Hair follicular keratinocyte (primary cell): ENCODE data around the gene TEX54. TPM values are rescaled to one million over a fixed set of nuclear protein-coding genes. Genes with fewer than 3 reads are reported as not detected.

Source experiments
- total RNA-seq: library from RNA; depleted of rRNA; stranded (reverse); fragments of >200 nt; gene quantifications from 2 replicates; pipeline ENCODE4 v1.2.3, GENCODE V29; 2015

TEX54 gene
- total RNA-seq: not detected in 2 replicates

DNA sequence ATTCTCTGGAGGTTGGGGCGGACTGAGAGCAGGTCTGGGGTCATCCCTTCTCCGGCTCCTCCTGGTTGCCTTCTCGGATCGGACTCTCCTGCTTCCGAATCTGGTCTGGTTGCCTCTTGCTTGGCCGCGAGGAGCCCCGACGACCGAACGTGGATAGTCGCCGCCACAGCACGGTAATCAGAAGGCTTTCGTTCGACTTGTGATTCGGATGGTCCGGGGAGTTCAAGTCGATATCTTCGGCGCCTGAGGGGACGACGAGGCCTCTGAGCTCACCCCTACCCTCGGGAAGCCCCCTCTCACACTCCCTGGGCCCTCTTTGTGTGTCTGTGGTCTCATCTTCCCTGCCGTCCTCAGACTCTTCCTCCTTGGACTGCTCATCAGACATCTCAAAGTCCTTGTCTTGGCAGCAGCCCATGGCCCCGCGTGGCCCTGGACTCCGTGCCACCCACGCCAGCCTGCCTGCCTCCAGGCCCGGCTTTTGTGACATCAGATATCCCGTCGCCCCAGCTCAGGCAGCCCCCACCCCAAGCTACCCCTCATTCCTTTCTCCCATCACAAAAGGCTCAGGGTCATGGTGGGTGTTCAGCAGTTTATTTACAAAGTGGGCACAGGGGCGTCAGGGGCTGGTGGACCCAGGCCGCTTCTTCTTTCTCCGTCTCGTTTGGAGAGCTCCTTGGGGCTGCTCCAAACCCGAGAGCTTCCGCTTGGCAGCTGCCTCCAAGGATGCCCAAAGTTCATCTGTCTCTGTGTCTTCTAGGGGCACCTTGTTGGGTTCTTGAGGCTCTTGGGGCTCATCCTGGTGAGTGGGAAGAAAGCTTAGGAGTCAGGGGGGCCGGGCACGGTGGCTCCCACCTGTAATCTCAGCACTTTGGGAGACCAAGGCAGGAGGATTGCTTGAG is at the start of gene TEX54:
TEX54 (minus strand) TSS at position 506 of the 899 bp plus-strand sequence.

DNA sequence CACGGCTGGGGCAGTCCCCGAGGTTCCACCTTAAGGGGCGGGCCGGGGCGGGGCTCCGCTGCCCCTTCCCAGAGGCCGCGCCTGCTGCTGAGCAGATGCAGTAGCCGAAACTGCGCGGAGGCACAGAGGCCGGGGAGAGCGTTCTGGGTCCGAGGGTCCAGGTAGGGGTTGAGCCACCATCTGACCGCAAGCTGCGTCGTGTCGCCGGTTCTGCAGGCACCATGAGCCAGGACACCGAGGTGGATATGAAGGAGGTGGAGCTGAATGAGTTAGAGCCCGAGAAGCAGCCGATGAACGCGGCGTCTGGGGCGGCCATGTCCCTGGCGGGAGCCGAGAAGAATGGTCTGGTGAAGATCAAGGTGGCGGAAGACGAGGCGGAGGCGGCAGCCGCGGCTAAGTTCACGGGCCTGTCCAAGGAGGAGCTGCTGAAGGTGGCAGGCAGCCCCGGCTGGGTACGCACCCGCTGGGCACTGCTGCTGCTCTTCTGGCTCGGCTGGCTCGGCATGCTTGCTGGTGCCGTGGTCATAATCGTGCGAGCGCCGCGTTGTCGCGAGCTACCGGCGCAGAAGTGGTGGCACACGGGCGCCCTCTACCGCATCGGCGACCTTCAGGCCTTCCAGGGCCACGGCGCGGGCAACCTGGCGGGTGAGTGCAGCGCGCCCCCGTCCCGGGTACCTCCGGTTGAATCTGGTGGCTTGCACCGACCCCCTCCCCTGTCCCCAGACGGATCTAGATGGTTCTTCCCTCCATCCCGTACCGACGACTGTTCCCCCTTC is 48.4 kb upstream of the TEX54 start, which contains the start of gene SLC3A2:
SLC3A2 (plus strand) TSS at position 94 of the 776 bp plus-strand sequence; CDS start at position 222, 128 bp downstream.

DNA sequence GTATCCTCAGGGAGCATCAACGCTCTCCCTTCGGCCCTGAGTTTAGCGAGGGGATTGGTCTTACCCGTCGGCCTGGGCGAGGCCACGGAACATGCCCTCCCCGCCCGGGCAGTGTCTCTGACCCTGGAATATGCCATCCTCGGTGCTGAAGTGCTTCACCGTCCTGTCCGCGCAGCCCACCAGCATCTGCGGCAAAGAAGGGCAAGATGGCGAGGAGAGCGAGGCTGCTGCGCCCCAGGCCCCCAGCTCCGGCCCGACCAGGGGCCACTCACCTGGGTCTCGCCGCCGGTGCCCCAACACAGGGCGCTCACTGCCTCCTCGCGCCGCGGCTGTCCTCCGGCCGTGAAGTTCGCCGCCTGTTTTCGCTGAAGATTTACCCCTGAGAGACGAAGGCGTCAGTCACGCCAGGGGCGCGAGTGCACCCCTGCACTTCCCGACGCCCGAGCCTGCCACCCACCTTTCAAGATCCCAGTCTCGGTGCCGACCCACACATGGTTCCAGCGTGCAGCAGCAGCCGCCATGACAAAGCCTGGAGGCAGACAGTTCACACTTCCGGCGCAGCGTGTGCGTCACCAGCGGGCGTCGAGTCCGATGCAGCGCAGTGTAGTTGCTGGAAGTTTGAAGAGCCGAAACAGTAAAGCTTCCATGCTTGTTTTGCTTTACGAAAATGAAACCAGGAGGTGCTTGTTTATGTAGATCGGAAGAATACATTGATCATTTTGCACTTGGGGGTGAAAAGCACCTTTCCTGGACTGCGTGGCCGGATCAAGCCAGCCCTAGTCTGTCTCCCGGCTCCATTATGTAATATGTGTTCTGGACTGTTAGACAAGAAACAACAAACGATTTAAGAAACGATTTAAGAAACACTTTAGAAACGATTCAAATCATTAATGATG is 6.7 kb upstream of the TEX54 start, which contains the start of gene WDR74:
WDR74 (minus strand) TSS at position 541 of the 896 bp plus-strand sequence; CDS start at position 521, 20 bp downstream.

DNA sequence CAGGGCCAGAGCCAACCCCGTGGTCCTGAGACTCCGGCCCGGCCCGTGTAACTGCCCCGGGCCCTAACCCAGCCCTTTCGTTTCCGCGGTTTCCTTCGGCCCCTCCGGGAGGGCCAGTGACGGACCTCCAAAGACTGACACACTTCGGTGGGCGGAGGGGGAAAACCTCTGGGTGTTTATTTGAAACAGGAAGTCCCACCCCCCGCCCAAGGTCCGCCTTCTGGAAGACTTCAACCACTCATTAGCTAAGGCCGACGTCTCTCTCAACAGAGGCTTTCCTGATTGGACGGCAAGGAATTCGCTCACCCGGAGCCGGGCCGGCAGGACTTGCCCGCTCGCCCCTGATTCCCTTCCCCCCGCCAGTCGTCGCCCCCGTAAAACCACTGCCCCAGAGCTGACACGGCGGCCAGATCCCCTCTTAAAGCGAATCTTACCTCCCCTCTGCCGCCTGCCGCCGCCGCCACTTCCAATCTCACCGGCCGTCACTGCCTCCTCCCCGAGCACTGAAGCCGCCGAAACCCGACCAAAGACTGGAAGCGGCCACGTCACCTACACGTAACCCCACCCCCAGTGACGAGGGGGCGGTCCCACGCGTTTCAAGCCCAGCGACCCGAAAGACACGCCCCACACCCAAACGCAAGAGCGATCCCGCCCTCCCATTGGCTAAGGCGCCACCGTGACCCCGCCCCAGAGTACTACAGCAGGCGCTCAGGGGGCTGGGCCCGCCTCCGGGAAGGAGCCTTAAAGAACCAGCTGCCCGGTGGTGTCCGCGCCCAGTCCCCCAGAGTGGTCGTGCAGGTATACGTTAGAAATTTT is 913 bp downstream of the TEX54 start, which contains the start of gene STX5:
STX5 (minus strand) TSS at position 532 of the 816 bp plus-strand sequence. CDS start 808 bp downstream, outside the sequence.

DNA sequence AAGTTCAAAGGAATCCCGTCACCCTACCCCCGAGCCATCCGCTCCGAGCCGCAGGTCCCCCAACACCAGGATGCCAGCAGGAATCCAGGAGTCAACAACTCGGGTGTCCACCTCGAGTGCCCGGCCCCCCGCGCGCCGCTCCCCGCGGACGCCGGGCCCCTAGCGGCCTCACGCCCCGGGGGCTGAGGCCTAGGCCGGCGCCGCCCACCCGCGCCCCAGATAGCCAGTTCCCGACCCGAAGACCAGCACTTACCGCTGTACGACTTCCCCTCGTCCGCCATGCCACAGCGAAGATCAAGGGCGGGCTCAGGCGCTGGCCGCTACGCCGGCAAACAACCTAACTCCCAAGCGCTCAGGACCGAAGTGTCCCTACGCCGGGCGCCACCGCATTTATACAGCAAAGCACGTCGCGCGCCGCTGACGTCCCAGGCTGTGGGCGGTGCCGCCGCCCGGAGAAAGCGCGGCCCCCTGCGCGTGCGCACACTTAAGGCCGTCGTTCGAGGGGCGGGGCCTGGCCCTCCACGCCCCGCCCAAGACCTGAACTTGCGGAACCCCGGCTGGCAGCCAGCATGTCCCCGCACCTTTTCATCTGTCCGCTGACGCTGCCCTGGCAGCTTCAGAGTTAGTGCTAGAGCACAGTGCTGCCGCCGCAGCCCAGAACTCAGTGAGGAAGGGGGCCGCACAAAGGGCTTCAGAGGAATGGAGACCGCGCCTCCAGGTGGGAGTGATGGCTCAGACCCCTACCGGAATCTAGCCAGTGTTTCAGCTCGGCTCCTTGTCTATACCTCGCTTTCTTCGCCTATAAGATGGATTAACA is 27.4 kb downstream of the TEX54 start, which contains the start of gene NXF1:
NXF1 (minus strand) TSS at position 365 of the 817 bp plus-strand sequence; CDS start at position 281, 84 bp downstream.

DNA sequence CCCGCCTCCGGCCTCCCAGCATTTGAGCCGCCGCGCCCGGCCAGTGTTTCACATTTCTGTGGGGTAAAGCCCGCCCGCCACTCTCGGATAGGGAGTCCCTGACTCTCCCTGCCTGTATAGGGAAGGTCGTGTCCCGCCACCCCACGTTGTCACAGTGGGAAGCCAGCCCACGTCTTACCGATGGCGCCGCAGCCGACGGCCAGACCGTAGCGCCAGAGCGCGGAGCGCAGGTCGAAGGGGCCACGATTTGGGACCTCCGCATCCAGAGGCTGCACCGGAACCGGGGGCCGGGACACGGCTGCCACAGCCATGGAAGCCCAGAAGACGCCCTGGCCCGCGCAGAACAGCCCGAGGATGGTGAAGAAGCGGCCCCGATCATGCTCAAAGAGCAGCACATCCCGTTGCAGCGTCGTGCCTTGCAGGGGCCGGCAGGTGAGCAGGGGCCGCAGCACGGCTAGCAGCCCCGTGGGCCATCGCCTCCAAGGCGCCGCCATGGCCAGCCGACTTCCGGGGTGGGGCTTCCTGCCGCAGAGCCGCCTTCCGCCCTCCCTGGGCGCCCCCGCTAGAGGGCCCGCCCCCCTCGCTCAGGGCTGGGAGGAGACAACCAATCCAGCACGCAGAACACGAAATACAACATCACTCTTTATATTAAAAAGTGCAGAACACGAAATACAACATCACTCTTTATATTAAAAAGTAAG is 41.0 kb downstream of the TEX54 start, which contains the start of gene TMEM223:
TMEM223 (minus strand) TSS at position 506 of the 701 bp plus-strand sequence; CDS start at position 494, 12 bp downstream.

DNA sequence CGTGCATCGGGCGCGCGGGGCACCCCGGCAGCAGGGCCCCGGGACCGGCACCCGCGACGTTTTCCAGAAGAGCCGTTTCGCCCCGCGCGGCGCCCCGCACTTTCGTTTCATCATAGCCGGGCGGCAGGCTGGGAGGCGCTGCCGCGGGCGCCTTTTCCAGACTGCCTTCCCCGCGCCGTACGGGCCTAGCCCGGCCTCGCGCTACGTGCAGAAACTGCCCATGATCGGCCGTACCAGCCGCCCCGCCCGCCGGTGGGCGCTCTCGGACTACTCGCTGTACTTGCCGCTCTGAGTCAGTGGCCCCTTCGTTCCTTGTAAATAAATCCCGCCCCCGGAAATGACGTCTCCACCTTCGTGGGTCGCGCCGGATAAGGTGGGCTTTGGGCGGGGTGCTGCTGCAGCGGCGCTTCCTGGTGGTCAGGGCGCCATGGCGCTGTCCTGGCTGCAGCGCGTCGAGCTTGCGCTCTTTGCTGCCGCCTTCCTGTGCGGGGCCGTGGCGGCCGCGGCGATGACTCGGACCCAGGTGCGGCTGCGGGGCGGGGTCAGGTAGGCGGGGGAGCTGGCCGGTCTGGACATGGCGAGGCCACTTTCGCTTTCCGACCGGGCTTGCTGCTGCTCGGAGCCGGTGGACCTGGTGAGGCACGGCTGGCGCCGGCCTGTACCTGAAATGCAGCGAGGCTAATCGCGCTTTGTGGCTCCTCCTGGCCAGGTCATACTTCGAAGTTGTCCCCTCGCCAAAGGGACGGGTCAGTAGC is 45.5 kb downstream of the TEX54 start, which contains the start of gene TMEM179B:
TMEM179B (plus strand) TSS at position 398 of the 755 bp plus-strand sequence; CDS start at position 428, 30 bp downstream.

Other genes with a start within 250 kb of the TEX54 start
- gene TUT1, start 241.3 kb downstream of the TEX54 start, total RNA-seq: 8.4 and 13.9 TPM in 2 replicates
- gene MTA2, start 231.0 kb downstream of the TEX54 start, total RNA-seq: 97.5 and 169 TPM in 2 replicates
- gene EML3, start 220.1 kb downstream of the TEX54 start, total RNA-seq: 20.2 and 28.7 TPM in 2 replicates
- 1.7 and 2.3 TPM in 2 replicates for gene ROM1, start 219.6 kb downstream of the TEX54 start, total RNA-seq
- gene B3GAT3, start 210.9 kb downstream of the TEX54 start, total RNA-seq: 42.0 and 47.1 TPM in 2 replicates
- 188 TPM in 2 replicates for gene GANAB, start 186.2 kb downstream of the TEX54 start, total RNA-seq
- 21.2 and 29.4 TPM in 2 replicates for gene INTS5, start 179.5 kb downstream of the TEX54 start, total RNA-seq
- gene C11orf98, start 167.6 kb downstream of the TEX54 start, total RNA-seq: 53.8 and 88.1 TPM in 2 replicates
- 7.8 and 19.2 TPM in 2 replicates for gene CSKMT, start 167.5 kb downstream of the TEX54 start, total RNA-seq
- 12.5 and 22.6 TPM in 2 replicates for gene UQCC3, start 161.2 kb downstream of the TEX54 start, total RNA-seq
- gene LBHD1, start 160.6 kb downstream of the TEX54 start, total RNA-seq: 2.4 and 3.4 TPM in 2 replicates
- gene UBXN1, start 153.8 kb downstream of the TEX54 start, total RNA-seq: 139 and 165 TPM in 2 replicates
- 0.08 TPM in 2 replicates for gene LRRN4CL, start 143.3 kb downstream of the TEX54 start, total RNA-seq
- gene BSCL2, start 125.4 kb downstream of the TEX54 start, total RNA-seq: 20.9 and 34.7 TPM in 2 replicates
- gene GNG3, start 125.2 kb downstream of the TEX54 start, total RNA-seq: not detected in 2 replicates
- gene HNRNPUL2, start 105.4 kb downstream of the TEX54 start, total RNA-seq: 6.4 and 6.5 TPM in 2 replicates
- gene TTC9C, start 104.4 kb downstream of the TEX54 start, total RNA-seq: 15.5 and 17.5 TPM in 2 replicates
- gene ZBTB3, start 78.7 kb downstream of the TEX54 start, total RNA-seq: 5.0 and 6.1 TPM in 2 replicates
- gene POLR2G, start 71.3 kb downstream of the TEX54 start, total RNA-seq: 125 and 151 TPM in 2 replicates
- gene TAF6L, start 61.4 kb downstream of the TEX54 start, total RNA-seq: 11.5 and 22.3 TPM in 2 replicates
- gene TMEM179B, start 45.4 kb downstream of the TEX54 start, total RNA-seq: 46.2 and 52.1 TPM in 2 replicates
- 42.2 and 53.8 TPM in 2 replicates for gene TMEM223, start 40.8 kb downstream of the TEX54 start, total RNA-seq
- gene NXF1, start 27.4 kb downstream of the TEX54 start, total RNA-seq: 21.8 and 26.4 TPM in 2 replicates
- 26.9 and 37.9 TPM in 2 replicates for gene STX5, start 790 bp downstream of the TEX54 start, total RNA-seq
- gene WDR74, start 6.7 kb upstream of the TEX54 start, total RNA-seq: 65.8 and 125 TPM in 2 replicates
- 855 and 957 TPM in 2 replicates for gene SLC3A2, start 48.1 kb upstream of the TEX54 start, total RNA-seq
- not detected in 2 replicates for gene CHRM1, start 88.5 kb upstream of the TEX54 start, total RNA-seq
- gene SLC22A6, start 152.1 kb upstream of the TEX54 start, total RNA-seq: not detected in 2 replicates
- gene SLC22A8, start 183.0 kb upstream of the TEX54 start, total RNA-seq: not detected in 2 replicates